Measurements from ENCODE around the gene TFDP2. TPM values are rescaled to one million over a fixed set of nuclear protein-coding genes. Genes with fewer than 3 reads are reported as not detected.

TFDP2 gene, protein sequence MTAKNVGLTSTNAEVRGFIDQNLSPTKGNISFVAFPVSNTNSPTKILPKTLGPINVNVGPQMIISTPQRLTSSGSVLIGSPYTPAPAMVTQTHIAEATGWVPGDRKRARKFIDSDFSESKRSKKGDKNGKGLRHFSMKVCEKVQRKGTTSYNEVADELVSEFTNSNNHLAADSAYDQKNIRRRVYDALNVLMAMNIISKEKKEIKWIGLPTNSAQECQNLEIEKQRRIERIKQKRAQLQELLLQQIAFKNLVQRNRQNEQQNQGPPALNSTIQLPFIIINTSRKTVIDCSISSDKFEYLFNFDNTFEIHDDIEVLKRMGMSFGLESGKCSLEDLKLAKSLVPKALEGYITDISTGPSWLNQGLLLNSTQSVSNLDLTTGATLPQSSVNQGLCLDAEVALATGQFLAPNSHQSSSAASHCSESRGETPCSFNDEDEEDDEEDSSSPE
- 76.0 and 81.9 TPM in 2 replicates for total RNA-seq (2021)
- long read RNA-seq, full-length matches to known transcripts, result 78 of 245 reads
- long read RNA-seq, partial matches to known transcripts, result 24 of 245 reads
- long read RNA-seq, other reads (novel, unspliced or antisense), result 143 of 245 reads

DNA sequence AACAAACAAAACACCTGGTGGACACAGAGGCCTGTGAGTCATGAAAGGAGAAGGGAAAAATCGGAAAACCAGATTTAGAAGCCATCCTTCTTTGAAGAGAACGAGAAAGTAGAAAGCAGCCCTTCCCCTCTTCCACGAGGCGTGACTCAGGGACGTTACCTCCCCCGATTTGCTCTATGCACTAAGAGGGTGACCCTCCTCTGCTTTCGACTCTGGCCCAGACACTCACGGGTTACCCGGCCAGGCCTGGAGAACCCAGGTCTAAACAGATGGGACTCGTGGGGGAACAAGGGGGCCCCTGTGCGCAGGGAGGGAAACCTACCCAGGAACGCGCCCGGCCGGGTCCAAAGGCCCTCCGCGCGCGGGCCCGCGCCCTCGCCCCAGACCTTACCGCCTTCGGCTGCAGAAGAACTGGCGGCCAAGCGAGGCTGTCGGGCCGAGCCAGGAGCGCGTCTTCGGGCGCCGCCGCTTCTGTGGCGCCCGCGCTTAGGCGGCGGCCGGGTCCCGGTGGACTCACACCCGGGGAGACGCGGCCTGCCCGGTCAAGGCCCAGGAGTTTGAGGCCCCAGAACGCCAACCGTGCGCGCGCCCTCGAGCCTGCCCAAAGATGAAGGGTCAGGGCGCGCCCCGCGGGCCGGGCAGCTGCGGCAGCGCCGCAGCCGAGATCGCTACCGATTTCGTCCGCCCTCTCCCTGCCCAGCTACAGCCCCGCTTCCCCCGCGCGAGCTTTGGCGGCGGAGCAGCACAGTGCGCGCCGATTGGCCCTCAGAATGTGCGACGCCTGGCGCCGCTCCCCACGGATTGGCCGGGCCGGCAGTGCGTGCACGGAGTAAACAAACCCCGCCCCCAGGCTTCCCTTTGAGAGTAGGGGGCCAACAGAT is at the start of gene TFDP2:
TFDP2 (minus strand) TSS at position 753 of the 881 bp plus-strand sequence. CDS start 47,795 bp downstream, outside the sequence.
- Histone ChIP-seq H3T11ph (ENCODE audit: low read length) (no peak within 1 kb of the TSS), H2BK20ac (ENCODE audit: low read depth, low read length, poor library complexity, severe bottlenecking) (no peak within 1 kb of the TSS), H3K23me2 (ENCODE audit: insufficient read length, low read depth, low read length, poor library complexity, severe bottlenecking) (peaks cover 12% of the 10 kb centered on the region), H4K20me1 (ENCODE audit: control insufficient read depth, insufficient read depth, insufficient read length) (no peaks in the 10 kb centered on the region), H3K4me1 (ENCODE audit: insufficient read depth, low read length) (no peaks in the 10 kb centered on the region), H3K9me3 (ENCODE audit: control insufficient read depth, low read depth, low read length) (no peaks in the 10 kb centered on the region), H2AK5ac (ENCODE audit: insufficient read length, low read length) (no peak within 1 kb of the TSS), H3K27ac (ENCODE audit: insufficient read length, low read depth, low read length) (no peak within 1 kb of the TSS), H3K23ac (ENCODE audit: insufficient read length, low read depth, low read length) (no peak within 1 kb of the TSS), H4K8ac (replicated peaks; ENCODE audit: insufficient read length, low read depth, low read length) (no peak within 1 kb of the TSS), H2AFZ (ENCODE audit: low read length) (peak within 1 kb of the TSS; percentile 84), H3K14ac (ENCODE audit: insufficient read depth, low read length) (peak within 1 kb of the TSS; percentile 89), H2BK15ac (ENCODE audit: low read depth, low read length) (no peak within 1 kb of the TSS), H3K56ac (ENCODE audit: insufficient read length, low read depth, low read length) (no peak within 1 kb of the TSS), H2BK5ac (ENCODE audit: insufficient read length, low read length) (no peak within 1 kb of the TSS), H3K18ac (ENCODE audit: insufficient read length, low read depth, low read length) (peak within 1 kb of the TSS; percentile 90), H3K9ac (ENCODE audit: extremely low read depth, insufficient read length, low read length) (peak within 1 kb of the TSS; percentile 91), H2BK12ac (ENCODE audit: insufficient read length, low read depth, low read length) (peak within 1 kb of the TSS; percentile 30), H3K4ac (ENCODE audit: low read depth, low read length) (no peak within 1 kb of the TSS), H3K4me2 (ENCODE audit: insufficient read depth, insufficient read length, low read length) (peak within 1 kb of the TSS; percentile 99), H4K5ac (ENCODE audit: insufficient read length, low read depth, low read length) (peak within 1 kb of the TSS; percentile 94), H3K79me2 (ENCODE audit: insufficient read depth, low read length) (no peaks in the 10 kb centered on the region), H2BK120ac (ENCODE audit: low read depth, low read length, poor library complexity, severe bottlenecking) (peak within 1 kb of the TSS; percentile 73), H4K91ac (ENCODE audit: insufficient read length, low read depth, low read length) (peak within 1 kb of the TSS; percentile 65), H3K27me3 (ENCODE audit: insufficient read depth, low read length) (no peaks in the 10 kb centered on the region), H3K79me1 (ENCODE audit: insufficient read depth, low read depth, low read length, poor library complexity, severe bottlenecking) (no peaks in the 10 kb centered on the region)
- peaks cover 15% of the 10 kb centered on the region in 2 experiments for H3K4me1 Mint-ChIP-seq
- no CpG with 5 or more reads among the region's 83 CpGs for WGBS (ENCODE audit: extremely low coverage, insufficient read length, low lambda C conversion rate)
- peaks cover 15% of the 10 kb centered on the region for H3K27me3 Mint-ChIP-seq (ENCODE audit: low read depth)
- H3K27ac Mint-ChIP-seq, result peak within 1 kb of the TSS in 2 of 3 experiments; percentile 49 to 60; a peak in 3 of 7 replicates
- peak within 1 kb of the TSS; percentile 73 to 92 for H3K4me3 Mint-ChIP-seq
- TF ChIP-seq CTCF (conservative IDR thresholded peaks at IDR 0.05), result no peak
- no peaks in the 10 kb centered on the region for H3K36me3 Mint-ChIP-seq (ENCODE audit: insufficient read depth in 1 of 3, low read depth in 3 of 3)
- DNase-seq, result peak; percentile 96
- no peaks in the 10 kb centered on the region for H3K9me3 Mint-ChIP-seq
